GM21737 (cell line): ENCODE data around the gene FAM227A.
A peak's percentile ranks its signal among the peaks of the same experiment; 100 is the strongest.
"Not testable (repeated sequence)": the region's sequence is repeated elsewhere in the genome, so short reads cannot be mapped to it uniquely, and the experiment has no call there.

Source experiments
- ATAC-seq: cut with Tn5 transposase; IDR thresholded peaks from one replicate; pipeline ENCODE4 v1.9.1; 2021; ENCODE audit warnings: mild to moderate bottlenecking, moderate library complexity; ENCODE audit not compliant: unreplicated experiment

FAM227A gene

GRCh38 chr22:38612217-38613006, 43.8 kb downstream of the FAM227A start:
- no peak for ATAC-seq

DNA sequence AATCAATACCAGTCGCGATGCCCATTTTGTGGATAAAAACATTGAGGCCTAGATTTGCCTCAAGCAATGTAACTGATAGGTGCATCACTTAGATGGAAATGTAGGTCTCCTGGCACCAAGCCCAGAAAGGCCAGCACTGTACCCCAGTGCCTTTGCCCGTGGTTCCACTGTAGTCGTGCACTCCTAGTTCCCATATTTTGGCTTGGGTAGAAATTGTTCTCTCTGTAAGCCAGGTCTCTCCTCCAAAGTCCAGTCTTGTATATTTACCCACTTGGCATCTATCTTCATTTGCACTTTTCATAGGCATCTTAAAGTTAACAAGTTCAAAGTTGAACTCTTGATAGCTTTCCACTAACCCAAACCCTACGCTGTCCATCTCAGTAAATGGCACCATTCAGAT, 44.6 kb downstream of the FAM227A start:
- ATAC-seq: no peak

- ATAC-seq: no peak
Measured at GRCh38 chr22:38610234-38610633, 46.0 kb downstream of the FAM227A start.

GRCh38 chr22:38608992-38609750, 47.0 kb downstream of the FAM227A start:
- no peak for ATAC-seq

DNA sequence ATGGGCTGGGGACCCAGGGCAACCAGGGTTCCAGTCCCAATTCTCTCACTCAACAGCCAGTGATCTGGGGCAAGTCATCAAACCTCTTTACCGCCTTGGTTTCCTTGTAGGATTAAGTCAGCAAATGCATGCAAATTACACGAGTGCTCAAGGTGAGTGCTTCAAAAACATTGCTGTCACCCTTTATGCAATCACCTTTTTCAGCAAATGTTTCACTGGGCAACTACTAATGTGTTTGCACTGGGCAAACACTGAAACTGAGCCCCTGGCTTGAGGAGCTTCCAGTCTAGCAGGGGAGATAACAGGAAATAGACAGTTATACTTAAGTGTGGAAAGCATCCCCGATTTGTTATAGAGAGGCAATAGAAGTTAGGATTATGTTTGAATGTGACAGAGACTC, 48.5 kb downstream of the FAM227A start:
- ATAC-seq: no peak

- ATAC-seq: no peak
Measured at GRCh38 chr22:38602166-38602565, 54.0 kb downstream of the FAM227A start.

GRCh38 chr22:38601221-38601764, 54.9 kb downstream of the FAM227A start:
- no peak for ATAC-seq

DNA sequence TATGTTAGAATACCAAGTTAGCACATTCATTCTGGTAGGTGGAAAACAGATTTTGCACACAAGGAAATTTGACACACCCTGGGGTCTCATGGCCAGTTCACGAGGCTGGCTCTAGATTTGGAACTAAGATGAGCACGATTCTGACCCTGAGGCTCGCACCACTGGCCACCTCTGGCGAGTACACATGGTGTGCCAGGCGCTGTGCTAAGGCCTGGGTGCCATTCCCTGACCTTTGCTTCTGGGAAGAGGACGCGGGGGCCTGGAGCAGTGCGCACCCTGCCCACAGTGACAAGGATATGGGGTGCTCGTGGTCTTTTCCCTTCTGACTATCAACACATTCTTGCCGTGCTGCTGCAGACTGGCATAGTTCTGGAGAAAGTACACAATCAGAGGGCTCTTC, 56.7 kb downstream of the FAM227A start:
- no peak for ATAC-seq

DNA sequence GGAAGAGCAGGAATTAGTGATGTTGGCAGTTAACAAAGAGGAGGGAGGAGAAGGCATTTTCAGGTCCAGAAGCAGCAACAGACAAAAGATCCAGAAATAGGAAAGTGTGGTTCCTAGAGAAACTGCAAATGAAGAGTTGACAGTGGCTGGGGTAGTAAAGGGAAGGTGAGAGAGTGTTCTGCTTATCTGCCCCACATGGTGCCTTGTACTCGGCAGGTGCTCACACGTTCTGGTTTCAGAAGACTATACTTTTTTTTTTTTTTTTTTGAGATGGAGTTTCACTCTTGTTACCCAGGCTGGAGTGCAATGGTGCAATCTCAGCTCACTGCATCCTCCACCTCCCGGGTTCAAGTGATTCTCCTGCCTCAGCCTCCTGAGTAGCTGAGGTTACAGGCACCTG, 73.3 kb downstream of the FAM227A start:
- ATAC-seq: not testable (repeated sequence)

DNA sequence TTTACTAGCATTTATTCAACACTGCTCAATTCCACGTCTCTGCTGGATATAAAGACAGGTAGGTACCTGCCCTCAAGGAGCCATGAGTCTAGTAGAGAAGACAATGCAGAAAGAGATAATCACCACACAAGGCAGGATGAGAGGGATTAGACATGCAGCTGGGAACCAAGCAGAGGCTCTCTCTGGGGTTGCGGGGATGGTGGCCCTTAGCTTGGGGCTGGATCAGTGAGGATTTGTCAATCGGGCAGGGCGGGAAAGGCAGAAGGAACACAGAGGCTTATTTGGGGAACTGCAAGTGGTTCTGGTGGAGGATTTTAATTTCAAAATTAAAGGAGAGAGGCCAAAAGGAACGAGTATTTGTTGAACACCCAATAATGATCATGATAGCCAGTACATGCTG, 77.7 kb downstream of the FAM227A start:
- no peak for ATAC-seq

- no peak for ATAC-seq
Measured at GRCh38 chr22:38572065-38572464, 84.1 kb downstream of the FAM227A start.

- ATAC-seq: no peak
Measured at GRCh38 chr22:38570779-38571364, 85.3 kb downstream of the FAM227A start.

DNA sequence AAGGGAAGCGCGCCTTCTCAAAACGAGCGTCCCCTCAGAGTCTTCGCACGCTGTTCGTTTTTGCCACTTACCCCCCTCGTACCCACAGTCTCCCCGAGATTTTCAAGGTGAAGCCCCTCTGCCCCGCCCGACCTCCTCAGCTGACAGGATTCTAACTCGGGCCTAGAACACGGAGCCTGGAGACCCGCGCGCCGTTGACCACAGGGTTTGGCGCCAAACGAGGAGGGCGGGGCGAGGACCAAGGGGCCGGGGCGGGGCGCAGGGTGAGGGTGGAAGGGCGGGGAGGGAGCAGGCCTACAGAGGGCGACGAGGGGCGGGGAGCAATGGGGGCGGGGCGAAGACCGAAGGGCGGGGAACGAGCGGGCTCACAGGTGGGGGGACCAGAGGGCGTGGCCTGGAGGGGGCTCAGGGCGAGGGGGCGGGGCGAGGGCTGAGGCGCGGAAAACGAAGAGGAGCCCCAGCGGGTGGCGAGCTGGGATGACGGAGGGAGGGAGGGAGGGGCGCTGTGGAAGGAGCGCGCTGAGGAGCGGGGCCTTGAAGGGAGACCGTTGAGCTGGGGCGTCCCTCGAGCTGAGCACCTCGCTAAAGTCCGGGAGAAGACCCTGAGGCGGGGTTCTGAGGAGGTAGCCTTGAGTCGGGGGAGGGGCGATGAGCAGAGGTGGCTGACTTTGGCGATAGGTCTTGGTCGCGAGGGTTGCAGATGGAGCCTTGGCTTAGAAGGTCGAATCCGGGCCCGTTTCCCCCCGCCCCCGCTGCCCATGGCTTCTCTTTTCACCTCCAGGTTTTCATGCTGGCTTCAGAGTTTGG, 86.0 kb downstream of the FAM227A start, which contains the start of gene DMC1:
DMC1 (minus strand) TSS at position 212 of the 807 bp plus-strand sequence. CDS start 1,927 bp downstream, outside the sequence.
- ATAC-seq: peak; percentile 65

GRCh38 chr22:38569181-38569971, 86.8 kb downstream of the FAM227A start:
- peak; percentile 7 for ATAC-seq

- no peak for ATAC-seq
Measured at GRCh38 chr22:38567531-38568285, 88.5 kb downstream of the FAM227A start.

DNA sequence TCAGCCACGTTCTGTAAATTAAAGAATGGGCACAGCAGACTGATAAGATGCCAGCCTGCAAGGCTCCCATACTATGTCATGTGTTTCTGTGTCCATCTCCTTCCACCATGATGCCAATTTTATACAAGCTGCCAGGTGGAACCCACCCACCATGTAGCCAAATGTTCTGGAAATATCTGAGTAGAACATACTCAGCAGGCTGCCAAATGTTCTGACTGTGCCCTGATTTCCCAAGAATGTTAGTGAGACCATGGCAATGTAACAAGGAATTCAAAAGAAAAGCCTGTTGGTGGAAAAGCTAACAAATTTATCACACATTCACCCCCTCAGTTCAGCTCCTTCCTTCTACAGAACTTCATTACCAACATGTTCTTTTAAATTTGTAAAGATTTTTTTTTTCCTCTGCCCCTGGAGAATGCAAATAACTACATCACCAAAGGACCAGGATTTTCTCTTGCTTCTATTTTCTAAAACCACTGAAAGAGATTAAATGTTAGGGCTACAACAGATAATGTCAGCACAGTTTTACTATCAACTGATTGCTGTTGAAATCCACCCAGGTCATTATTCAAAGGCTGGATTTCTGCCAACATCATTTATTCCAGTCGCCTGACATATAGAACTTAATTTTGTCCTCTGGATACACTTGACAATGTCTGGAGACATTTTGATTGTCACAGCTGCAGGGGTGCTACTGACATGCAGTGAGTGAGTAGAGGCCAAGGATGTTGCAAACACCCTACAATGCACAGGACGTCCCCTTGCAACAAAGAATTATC, 89.3 kb downstream of the FAM227A start:
- ATAC-seq: no peak

DNA sequence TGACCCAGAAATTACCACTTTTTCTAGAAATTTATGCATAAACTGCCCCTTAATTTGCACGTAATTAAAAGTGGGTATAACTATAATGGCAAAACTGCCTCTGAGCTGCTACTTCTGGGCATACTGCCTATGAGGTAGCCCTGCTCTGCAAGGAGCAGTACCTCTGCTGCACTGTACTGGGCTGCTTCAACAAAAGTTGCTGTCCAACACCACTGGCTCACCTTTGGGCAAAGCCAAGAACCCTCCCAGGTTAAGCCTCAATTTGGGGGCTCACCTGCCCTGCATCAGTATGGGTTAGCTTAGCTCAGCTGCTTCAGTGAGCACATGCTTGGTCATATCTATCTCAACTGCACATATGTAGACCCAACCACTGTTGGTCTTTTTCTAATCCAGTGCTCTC, 90.8 kb downstream of the FAM227A start:
- ATAC-seq: no peak

GRCh38 chr22:38564669-38565068, 91.5 kb downstream of the FAM227A start:
- ATAC-seq: no peak
